NCI-H1436 treated with DMSO at 0.1 percent for 48 hours (cell line): ENCODE measurements around the gene ROBO1.

Source experiments
- DNase-seq: peaks from one replicate; lab custom pipeline; 2025; lab: John Stamatoyannopoulos, UW

ROBO1 gene

DNA sequence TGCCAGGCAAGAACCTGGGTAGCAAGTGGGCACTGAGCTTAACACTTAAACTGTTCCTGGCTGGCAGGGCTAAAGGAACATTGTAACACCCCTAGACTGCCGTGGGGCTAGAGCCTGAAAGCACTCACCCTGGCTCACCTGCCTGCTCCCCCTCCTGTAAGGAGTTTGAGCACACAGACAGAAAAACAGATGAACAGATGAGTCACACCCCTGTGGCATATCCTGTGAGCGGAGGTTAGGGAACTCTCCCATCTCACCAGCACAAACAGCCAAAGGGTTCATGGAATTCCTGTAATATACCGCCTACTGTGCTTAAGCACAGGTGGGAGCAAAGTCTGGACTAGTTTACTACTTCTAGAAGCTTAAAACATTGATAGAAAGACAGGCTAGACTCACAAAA, 300.1 kb downstream of the ROBO1 start:
- DNase-seq = no peak

DNA sequence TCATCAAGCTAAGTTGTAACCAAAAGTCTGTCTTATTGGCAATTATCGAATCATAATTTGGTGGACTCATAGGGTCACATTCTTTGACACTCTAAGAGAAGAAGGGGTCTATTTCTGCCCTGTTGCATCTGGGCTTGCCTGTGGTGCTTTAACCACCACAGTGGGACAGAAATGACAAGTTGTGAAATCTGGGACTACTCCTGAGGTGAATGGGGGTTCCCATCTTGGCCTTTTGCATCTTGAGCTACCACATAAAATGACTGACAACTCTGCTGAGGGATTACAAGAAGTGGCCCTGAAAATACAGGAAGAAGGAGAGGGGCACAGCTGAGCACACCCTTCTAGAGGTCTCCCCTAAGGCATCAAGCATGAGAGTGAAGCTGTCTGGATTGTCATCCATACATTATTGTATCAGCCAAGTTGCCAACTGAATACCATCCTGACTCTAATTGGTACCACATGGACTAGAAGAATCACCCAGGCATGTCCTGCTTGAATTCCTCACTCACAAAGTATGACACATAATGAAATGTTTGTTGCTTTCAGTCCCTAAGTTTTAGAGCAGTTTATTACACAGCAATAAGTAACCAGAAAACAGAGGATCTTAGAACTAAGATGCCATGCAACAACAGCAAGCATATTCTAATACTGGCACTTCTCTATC, 306.5 kb downstream of the ROBO1 start:
- no peak for DNase-seq

DNA sequence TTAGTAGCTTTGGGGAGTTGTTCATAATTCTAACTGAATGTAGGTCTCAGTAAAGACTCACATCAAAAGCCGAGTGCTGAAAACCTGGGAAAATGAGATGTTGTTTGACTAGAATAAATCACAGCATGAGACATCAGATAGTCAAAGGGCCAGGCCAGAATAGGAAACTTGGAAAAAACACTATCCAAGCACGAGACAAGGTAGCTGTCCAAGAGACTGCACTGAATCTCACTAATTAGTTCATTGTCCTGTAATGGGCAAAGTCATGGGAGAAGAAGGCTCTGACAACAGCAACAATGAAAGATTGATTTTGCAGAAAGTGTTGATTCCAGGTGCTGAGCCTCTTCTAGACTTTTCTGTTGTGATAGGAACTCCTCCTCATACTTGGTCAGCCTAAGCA, 314.2 kb downstream of the ROBO1 start:
- DNase-seq = no peak

DNA sequence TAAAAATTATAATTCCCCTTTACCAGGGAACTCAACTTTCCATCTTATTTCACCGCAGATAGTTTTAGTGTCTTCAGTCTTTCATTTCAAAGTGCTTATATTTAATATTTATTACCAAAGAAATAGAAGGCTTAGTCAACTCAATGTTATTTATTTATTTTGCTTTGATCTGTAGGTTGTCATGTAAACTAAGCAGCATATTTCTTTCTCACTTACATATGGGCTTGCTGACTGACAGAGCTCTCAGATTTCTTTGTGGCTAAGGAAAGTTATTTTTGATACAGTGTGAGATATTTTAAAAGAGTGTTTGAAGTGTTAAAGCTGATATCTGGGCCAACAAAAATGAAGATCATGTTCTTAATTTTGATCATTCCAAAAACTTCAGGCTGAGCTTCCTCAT, 331.4 kb downstream of the ROBO1 start:
- DNase-seq = no peak

DNA sequence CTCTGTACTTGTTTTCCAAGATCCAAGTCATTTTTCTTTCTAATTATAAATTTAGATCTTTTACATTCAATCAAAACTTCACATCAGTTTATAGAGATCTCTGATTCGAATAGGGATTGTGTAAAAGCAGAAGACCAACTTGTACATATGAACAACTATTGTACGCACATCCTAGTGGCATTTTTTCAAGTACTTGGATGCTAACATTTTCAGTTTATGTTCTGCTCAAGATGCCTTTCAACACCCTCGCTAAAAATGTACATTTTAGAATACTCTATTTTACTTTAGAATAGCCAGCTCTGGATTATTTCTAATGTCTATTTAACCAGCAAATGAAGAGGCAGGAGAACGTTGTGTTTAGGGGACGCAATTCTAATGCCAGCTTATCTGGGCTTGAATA, 340.7 kb downstream of the ROBO1 start:
- no peak for DNase-seq

DNA sequence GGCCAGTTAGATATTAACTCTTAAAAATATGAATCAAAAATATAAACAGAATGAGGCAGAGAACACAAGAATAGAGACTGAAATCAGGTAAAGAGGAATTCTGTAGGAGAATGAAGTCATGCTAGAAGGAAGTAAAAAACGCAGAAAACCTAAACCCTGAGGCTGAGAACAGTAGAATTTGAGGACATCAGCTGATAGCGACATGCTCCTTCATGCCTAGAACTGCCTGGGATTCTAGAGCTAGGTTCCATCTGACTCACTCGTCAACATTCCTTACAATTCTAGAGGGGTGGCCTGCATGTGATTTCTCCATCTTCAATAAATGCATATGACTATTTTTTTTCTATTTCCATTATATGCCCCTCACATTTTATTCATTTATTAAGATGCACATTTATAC, 343.0 kb downstream of the ROBO1 start:
- DNase-seq = no peak

DNA sequence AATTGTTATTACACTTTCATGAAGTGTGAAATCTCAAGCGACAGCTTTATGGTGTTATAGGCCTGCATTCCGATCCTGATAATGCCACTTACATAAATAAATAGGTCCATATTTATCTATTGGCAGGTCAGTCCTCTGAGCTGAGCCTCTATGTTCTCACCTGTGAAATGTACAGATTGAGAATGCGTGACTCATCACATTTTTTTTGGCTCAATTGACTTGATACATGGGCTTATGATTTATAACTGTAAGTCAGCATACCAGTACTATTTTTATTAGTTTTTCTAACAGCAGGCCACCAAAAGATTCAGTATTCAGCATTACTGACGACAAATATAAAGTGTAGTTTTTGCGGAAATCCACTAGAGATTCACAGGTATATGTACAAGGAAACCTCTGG, 344.4 kb downstream of the ROBO1 start:
- no peak for DNase-seq

DNA sequence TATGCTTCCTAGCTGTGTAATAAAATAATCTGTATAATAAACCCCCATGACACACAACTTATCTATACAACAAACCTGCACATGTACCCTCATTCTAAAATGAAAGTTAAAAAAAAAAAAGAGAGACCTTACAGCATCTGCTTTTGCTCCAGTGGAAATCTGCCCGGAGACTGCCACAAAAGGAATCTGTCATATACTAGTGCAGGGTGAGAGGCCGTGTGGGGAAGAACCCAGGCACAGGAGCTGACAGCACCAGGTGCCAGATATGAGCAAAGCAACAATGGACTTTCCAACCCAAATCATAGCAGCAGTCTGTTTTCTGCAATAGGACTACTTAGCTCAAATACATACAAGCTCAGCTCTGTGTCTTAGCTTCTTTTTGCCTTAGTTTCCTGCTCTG, 346.5 kb downstream of the ROBO1 start:
- DNase-seq = no peak

DNA sequence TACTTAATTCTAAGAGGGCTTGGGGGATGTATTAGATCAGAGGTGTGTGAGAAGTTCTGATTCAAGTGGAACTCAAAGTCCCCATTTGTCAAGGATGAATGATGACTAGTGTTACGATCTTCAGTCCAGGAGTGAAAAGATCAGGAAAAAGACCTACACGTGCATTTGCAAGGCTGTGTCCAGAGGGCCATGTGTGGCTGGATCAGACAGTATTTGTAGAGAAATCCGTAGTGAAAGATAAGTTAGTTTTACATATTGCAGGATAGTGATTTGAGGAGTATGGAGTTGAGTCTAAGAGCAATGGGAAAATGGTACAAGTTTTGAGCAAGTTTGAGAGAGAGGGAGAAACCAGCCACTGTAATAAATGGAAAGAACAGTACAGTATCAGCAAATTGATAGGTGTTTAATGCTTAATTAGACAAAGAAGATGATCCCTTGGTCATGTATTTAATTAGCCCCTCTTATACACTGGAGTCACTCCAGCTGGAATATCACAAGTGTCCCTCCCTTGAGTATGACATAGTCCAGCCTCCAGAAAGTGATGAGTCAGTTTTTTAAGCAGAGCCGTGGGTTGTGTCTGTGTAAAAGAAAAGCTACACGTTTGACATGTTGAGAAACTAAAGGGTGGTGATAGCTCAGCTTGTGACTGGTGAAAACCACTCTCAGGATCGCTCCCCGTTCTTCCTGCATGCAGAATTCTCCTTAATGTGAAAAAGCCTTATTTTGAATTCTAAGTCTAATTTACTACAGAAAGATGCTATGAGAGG, 348.8 kb downstream of the ROBO1 start:
- no peak for DNase-seq

DNA sequence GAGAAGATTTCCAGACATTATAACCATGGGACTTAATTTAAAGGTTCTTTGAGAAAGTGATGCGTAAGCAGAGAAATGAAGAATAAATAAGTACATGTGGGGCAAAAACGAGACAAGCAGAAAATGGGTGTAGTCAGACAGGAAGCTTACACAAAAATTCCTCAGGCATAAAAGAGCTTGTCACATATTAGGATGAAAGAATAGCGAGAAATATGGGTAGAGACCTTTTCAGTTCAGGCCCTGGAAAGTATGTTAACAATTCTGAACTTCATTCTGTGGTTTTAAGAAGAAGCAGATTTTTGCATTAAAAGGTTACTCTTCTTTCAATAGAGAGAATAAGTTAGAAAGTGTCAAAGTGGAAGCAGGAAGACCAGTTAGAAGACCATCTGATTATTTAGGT, 352.4 kb downstream of the ROBO1 start:
- no peak for DNase-seq

DNA sequence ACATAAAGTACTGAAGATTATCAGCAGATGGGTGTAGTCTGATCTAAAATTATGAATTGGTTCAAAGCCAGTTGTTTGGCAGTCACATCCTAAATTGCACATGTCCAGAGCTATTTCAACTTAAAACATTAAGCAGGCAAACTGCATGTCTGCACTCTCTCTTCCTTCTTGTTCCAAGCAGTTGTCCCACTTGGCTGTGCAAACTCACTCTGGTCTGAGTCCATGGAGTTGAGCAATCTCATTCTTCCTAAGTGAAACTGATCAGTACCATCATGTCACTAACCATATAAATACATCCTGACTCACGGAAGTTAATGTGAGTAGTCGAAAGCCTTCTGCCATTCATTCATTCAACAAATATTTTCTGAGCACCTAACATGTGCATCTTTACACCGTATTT, 353.0 kb downstream of the ROBO1 start:
- no peak for DNase-seq

DNA sequence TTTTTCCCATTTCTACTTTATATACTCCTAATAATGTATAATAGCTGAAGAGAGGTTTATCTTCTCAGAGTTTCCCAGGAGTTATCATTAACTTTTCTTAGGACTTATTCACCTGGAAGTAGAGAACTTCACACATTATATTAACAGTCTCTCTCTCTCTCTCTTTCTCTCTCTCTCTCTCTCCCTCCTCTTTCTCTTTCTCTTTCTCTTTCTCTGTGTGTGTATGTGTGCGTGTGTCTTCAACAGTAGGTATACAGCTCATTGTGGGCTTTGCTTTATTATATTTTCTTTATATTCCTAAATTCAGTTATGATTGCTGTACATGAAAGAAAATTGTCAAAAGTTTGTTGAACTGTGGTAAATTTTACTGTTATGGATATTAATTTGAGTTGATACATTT, 353.8 kb downstream of the ROBO1 start:
- DNase-seq = no peak

DNA sequence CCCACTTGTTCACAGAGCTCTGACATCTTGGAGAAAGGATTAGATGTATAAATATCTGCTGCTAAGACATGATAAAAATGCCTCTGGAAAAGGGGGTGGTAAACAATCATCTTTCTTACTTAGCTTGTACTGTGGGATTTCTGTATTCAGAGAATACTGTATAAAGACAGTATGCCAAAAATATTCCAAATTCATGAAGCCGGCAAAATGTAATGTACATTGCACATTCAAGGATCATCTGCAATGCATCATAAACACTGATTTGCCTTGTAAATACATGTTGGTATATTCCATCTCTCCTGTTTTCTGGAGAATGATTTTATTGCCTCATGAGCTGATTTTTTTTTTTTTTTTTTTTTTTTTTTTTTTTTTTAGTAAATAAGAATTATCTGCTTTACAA, 355.3 kb downstream of the ROBO1 start:
- no peak for DNase-seq

DNA sequence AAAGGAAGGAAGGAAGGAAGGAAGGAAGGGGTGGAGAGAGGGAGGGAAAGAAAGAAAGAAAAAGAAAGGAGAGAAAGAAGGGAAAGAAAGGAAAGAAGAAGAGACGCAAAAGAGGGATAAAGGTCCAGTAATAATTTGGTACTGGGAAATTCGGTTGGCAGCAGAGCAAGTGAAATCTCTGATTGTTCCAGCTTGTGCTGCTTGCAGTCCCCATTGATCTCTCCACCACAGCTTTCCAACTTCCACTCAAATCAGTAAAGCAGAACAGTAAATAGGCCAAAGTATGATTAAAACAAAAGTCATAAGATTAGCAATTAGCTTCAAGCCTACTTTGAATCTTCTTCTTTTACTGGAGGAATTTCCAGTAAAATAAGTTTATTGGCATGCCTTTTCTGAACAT, 357.2 kb downstream of the ROBO1 start:
- no peak for DNase-seq

DNA sequence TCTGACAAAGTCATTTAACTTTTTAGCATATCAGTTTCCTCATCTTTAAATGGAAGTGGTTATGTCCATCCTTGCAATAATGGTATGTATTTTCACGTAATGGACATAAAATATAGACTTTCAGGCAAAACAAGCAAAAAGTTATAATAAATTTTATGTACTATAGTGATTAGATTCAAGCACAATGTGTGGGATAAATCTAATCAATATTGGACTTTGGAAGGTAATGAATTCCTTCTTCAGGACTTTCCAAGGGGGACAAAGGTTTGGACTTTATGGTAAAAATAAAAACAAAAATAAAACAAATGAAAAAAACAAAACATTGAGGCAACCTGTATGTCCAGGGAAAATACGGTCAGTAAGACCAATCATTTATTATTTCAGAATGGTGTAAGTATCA, 357.7 kb downstream of the ROBO1 start:
- DNase-seq = no peak

DNA sequence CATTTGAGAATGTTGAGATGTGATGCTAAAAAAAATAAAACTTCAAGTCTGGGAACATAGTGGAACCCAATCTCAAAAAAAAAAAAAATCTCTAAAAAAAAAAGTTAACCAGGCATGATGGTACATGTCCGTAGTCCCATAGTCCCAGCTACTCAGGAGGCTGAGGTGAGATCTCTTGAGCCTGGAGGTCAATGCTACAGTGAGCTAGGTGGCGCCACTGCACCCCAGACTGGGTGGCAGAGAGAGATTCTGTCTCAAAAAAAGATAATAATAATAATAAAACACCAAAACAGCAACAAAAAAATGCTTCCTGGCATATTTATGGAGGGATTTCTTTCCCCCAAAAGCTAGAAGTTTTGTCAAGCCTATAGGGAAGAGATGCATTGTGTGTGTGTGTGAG, 361.6 kb downstream of the ROBO1 start:
- DNase-seq = no peak

DNA sequence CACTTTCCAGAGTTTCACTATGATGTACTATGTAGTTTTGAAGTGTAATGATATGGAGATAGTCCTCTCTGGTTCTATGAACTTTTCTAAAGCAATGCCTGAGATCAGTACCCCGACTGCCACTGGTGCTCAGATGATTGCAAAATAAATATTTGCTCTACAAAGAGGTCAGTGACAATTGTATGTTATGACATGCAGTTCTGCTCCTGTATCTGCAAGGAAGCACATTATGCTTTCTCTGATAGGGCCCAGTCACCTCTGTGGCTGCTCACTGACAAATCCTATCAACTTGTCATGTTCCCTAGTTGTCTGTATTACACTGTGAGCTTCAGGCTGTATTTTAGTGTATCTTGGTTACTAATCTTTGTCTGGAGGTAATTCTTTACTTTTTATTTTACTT, 362.6 kb downstream of the ROBO1 start:
- no peak for DNase-seq

DNA sequence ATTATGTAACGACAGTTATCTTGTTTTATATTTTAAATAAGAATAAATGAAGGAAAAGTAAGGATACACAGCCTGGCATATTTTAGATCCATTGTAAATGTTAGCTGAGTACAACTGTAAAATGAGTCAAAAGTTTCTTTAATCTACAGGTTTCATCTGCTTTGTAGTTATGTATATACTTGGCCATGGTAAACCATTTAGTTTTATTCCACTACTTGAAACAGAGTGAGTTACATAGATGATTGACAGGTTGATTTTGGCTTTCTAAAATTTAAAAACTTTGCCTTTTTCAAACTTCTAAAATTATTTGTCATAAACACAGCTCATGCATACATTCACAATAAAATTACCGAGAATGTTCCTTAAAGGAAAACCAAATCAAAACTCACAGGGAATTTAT, 371.2 kb downstream of the ROBO1 start:
- no peak for DNase-seq

DNA sequence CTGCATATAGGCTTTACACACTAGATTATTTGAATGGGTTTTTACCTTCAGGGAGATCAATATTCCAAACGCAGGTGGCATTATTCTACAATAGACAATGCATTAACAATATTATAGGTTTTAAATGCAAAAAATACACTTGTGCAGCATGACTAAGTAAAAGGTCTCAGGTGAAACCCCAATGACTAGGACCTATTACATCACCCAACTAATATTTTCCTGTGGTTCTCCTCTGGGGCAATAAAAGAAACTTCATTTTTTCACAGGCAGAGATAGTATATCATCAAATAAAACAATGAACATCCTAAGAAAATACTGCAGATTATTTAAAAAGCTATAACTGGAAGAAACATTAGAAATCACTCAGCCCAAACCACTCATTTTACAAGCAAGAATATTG, 375.3 kb downstream of the ROBO1 start:
- no peak for DNase-seq

DNA sequence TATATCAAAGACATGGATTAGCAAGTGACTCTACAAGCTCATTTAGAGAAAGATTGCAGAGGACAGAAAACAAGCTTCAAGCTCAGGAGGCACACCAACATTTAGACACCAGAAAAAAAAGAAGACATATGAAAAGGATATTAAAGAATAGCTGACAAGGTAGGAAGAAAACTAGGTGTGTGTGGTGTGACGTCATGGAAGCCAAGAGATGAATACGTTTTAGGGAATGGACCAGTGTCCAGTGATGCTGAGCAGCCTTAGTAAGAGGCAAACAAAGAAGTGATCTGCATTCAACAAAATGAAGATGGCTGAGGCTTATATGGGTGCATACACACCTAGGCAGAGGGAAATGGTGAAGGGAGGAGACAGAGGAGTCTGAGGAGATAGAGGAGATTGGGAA, 377.4 kb downstream of the ROBO1 start:
- DNase-seq = no peak

DNA sequence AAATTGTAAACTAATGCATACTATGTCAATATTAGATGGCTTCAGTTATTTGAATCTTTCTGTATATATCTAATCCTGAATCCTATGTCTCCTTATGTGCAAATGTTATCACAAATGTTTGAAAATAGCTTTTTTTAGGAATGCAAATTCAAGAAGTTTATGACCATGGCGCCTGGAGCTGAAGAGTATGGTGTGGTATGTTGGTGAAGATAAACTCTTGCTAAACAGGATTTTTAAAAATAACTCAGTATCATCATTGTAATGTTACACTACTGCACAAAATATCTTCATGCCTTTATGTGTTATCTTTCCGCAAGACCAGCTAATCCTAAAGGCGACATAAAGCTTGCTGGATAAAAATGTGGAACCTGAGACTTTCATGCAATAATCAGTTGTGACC, 382.6 kb downstream of the ROBO1 start:
- no peak for DNase-seq

DNA sequence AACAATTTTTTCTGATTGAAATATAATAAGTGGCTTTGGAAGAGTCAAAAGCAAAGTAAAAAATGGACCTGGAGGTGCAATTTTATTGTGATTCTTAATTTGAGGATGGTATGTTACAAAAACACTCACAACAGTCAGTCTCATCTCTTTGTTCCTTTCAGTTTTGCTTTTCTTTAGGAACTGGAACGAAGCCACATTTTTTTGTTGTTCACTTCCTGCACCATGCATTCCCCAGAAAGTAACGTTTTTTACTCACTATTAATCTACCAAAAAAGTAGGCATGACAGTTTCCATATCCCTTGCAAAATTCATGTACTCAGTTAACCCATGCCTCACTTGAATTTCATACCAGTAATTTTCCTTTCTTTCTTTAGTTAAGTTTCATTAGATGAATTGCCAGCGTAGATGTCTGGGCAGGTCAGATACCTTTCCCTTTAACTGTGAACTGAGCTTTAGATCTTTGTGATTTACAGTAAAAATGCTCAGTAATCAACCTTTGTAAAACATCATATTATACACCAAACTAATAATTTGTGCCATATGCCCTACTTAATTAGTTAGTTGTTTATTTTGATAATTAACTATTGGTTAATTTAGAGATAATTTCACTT, 384.3 kb downstream of the ROBO1 start:
- DNase-seq = no peak

DNA sequence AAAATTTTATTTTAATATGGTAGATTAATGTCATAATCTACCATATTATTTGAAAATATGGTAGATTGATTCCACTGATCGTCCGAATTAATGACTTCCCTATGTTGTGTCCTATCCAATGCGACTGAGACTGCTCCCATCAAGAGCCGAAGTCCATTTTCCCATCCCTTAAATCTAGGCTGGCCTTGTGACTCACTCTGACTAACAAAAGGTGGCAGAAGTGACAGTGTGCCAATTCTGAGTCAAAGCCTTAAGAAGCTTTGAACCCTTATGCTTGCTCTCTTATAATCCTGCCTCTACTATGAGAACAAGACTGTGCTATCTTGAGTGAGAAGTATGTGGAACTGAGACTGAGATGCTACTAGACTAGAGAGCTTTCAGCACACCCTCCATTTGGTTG, 387.2 kb downstream of the ROBO1 start:
- DNase-seq = no peak

DNA sequence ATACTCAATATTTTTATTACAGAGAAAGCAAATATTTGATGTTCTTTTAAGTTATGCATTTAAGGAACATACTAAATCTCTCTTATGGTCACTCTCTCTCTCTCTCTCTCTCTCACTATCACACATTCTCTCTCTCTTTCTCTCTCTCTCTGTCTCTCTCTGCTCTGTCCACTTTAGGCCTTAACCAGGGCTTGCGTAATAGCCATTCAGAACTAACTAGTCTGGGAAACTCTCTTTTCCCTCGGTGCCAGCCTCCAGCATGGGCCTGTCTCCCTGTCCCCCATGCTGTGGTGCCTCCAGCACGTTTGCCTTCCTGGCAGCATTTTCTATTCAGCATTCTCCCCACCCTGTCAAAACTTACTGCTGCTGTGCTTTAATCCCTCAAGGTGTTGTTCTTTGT, 389.7 kb downstream of the ROBO1 start:
- DNase-seq = no peak
